Uterus (tissue), 2 donors: Measurements from ENCODE around the gene SETX.

Experiments used
- POLR2A ChIP-seq, 2 donors: fragments of 450-650 bp; IDR thresholded peaks; one replicate each; pipeline ENCODE4 v1.6.1; 2016; ENCODE audit warnings: antibody characterized with exemption in 2 of 2, mild to moderate bottlenecking in 1 of 2, moderate library complexity in 1 of 2
- TF ChIP-seq, protein P1 (sequence below), 4 experiments: fragments of 200-600 bp in 2 of 4; fragments of 450-650 bp in 2 of 4; sonication (generic) in 2 of 4; IDR thresholded peaks; one replicate each; pipeline ENCODE4 v1.5.1; 2016 to 2019; ENCODE audit warnings: antibody characterized with exemption in 4 of 4, mild to moderate bottlenecking in 2 of 4, moderate library complexity in 1 of 4

DNA sequence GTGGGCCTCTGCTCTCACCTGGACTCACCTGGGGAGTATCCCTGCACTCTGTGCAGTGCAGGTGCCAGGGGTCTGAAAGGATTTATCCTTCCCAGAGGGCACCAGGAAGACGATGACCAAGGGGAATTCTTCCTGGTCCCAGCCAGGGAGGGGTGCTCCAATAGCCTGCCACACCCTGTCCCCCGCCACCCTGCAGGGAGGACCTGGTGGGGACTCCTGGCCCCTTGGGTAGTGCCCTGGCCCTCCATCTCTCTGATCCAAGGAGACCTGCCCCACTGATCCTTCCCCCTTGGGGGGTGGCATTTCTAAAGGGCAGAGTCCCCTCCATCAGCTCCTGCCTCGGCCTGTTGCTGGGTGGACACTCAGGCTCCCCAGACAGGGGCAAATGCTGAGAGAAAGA, 122.3 kb downstream of the SETX start:
- TF ChIP-seq, protein P1, sequence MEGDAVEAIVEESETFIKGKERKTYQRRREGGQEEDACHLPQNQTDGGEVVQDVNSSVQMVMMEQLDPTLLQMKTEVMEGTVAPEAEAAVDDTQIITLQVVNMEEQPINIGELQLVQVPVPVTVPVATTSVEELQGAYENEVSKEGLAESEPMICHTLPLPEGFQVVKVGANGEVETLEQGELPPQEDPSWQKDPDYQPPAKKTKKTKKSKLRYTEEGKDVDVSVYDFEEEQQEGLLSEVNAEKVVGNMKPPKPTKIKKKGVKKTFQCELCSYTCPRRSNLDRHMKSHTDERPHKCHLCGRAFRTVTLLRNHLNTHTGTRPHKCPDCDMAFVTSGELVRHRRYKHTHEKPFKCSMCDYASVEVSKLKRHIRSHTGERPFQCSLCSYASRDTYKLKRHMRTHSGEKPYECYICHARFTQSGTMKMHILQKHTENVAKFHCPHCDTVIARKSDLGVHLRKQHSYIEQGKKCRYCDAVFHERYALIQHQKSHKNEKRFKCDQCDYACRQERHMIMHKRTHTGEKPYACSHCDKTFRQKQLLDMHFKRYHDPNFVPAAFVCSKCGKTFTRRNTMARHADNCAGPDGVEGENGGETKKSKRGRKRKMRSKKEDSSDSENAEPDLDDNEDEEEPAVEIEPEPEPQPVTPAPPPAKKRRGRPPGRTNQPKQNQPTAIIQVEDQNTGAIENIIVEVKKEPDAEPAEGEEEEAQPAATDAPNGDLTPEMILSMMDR (IDR thresholded peaks at IDR 0.05) = no peak
- TF ChIP-seq POLR2A (IDR thresholded peaks at IDR 0.05) = no peak
